GM12878 (cell line): ENCODE results near the gene GNA15. TPM values are rescaled to one million over a fixed set of nuclear protein-coding genes. Genes with fewer than 3 reads are reported as not detected.

Experiments
- BHLHE40 ChIP-seq, 2 experiments: fragments of 450-650 bp in 1 of 2; IDR thresholded peaks; 2 replicates each; pipeline ENCODE4 v1.6.1; 2011 to 2017; ENCODE audit warnings: low read depth in 2 of 2, borderline replicate concordance in 1 of 2, improper control_type of control experiment in 1 of 2, low read length in 1 of 2, mild to moderate bottlenecking in 1 of 2
- CUX1 ChIP-seq: IDR thresholded peaks from 2 replicates; pipeline ENCODE4 v1.6.1; 2012; ENCODE audit warnings: improper control_type of control experiment, low read depth, low read length; ENCODE audit not compliant: insufficient replicate concordance
- E4F1 ChIP-seq: fragments of 450-650 bp; IDR thresholded peaks from 2 replicates; pipeline ENCODE4 v1.6.1; 2018; ENCODE audit warnings: borderline replicate concordance, mild to moderate bottlenecking; ENCODE audit not compliant: partially characterized antibody
- EED ChIP-seq: sonication (generic); IDR thresholded peaks from 2 replicates; pipeline ENCODE4 v1.6.1; 2016; ENCODE audit warnings: antibody characterized with exemption, low read depth
- HDAC6 ChIP-seq: fragments of 200-600 bp; sonication (generic); IDR thresholded peaks from one replicate; pipeline ENCODE4 v1.8.0; 2017; ENCODE audit warnings: antibody characterized with exemption; ENCODE audit not compliant: unreplicated experiment
- KLF5 ChIP-seq: fragments of 450-650 bp; IDR thresholded peaks from 2 replicates; pipeline ENCODE4 v1.6.1; 2014; ENCODE audit warnings: mild to moderate bottlenecking; ENCODE audit not compliant: partially characterized antibody
- MEF2B ChIP-seq: fragments of 450-650 bp; IDR thresholded peaks from 2 replicates; pipeline ENCODE4 v1.6.1; 2018; ENCODE audit warnings: mild to moderate bottlenecking, moderate library complexity; ENCODE audit not compliant: partially characterized antibody, poor library complexity, severe bottlenecking
- MTA3 ChIP-seq: IDR thresholded peaks from 2 replicates; pipeline ENCODE4 v1.6.1; 2012; ENCODE audit warnings: low read length, inconsistent platforms, borderline replicate concordance
- MXI1 ChIP-seq: fragments of 150-350 bp; IDR thresholded peaks from 2 replicates; pipeline ENCODE4 v1.6.1; 2011; ENCODE audit warnings: low read depth, mild to moderate bottlenecking, inconsistent platforms, low read length, improper control_type of control experiment
- NFIC ChIP-seq: IDR thresholded peaks from 2 replicates; pipeline ENCODE4 v1.6.1; 2012; ENCODE audit warnings: low read depth, mild to moderate bottlenecking, inconsistent platforms, low read length, moderate library complexity
- NFYB ChIP-seq: IDR thresholded peaks from 2 replicates; pipeline ENCODE4 v1.6.1; 2011; ENCODE audit warnings: low read depth, mild to moderate bottlenecking, low read length, improper control_type of control experiment, moderate library complexity; ENCODE audit not compliant: insufficient read depth
- RAD51 ChIP-seq: fragments of 450-650 bp; IDR thresholded peaks from 2 replicates; pipeline ENCODE4 v1.6.1; 2016; ENCODE audit warnings: moderate library complexity, mild to moderate bottlenecking, inconsistent platforms
- RFX5 ChIP-seq: IDR thresholded peaks from 2 replicates; pipeline ENCODE4 v1.6.1; 2011; ENCODE audit warnings: low read depth, low read length, improper control_type of control experiment
- SMC3 ChIP-seq: IDR thresholded peaks from 2 replicates; pipeline ENCODE4 v1.6.1; 2011; ENCODE audit warnings: low read length, improper control_type of control experiment, borderline replicate concordance
- USF2 ChIP-seq: IDR thresholded peaks from 2 replicates; pipeline ENCODE4 v1.6.1; 2011; ENCODE audit warnings: low read depth, low read length, improper control_type of control experiment, borderline replicate concordance
- ZBTB4 ChIP-seq: fragments of 450-650 bp; formaldehyde crosslinking; IDR thresholded peaks from 2 replicates; pipeline ENCODE4 v1.4.0; 2022; ENCODE audit warnings: mild to moderate bottlenecking, moderate library complexity
- polyA plus RNA-seq, 11 experiments: library from polyadenylated mRNA; depleted of rRNA in 4 of 11; unstranded in 6 of 11; stranded (reverse) in 5 of 11; fragments of >200 nt; fragmentation: Nextera tagmentation in 4 of 11; fragmentation: Illumina TruSeq in 1 of 11; extraction: Ambion mirVana in 4 of 11; extraction: Trizol in 1 of 11; gene quantifications; 1 replicate in 1 of 11; 2 replicates in 10 of 11; pipeline versions ENCODE4 v1.2.1 to v1.2.3, GENCODE V29; 2011 to 2016; ENCODE audit warnings: inconsistent platforms in 2 of 11, missing spikeins in 2 of 11, low read depth in 1 of 11
- total RNA-seq, 4 experiments: library from RNA; depleted of rRNA in 3 of 4; stranded (reverse); fragments of >200 nt in 3 of 4; fragmentation: Illumina TruSeq in 1 of 4; extraction: Trizol in 1 of 4; gene quantifications; 2 replicates each; pipeline versions ENCODE4 v1.2.1 to v1.2.3, GENCODE V29; 2013 to 2021

Gene GNA15
- total and polyA plus RNA-seq, 10 of the 15 experiments (the other 5 are each of a cell fraction or from before 2014, with no cell fraction given), result 0.42 to 18.0 (median 9.4) TPM

GRCh38 chr19:3154957-3155736 is 19.3 kb downstream of the GNA15 start (continued):
- TF ChIP-seq NFIC, result peak; percentile 87; the same call in 1 of the 2 replicates
- no peak for TF ChIP-seq CUX1
- no peak for TF ChIP-seq KLF5
- TF ChIP-seq BHLHE40 (IDR thresholded peaks at IDR 0.05; ENCODE audit: borderline replicate concordance in 1 of 2, low read depth in 2 of 2, low read length in 1 of 2), result peak in 1 of 2 experiments; percentile 11; a peak in 1 of 4 replicates
- no peak for TF ChIP-seq RFX5
- TF ChIP-seq USF2, result no peak
- TF ChIP-seq HDAC6, result no peak
- peak; percentile 99 for TF ChIP-seq MEF2B
- no peak for TF ChIP-seq RAD51
- TF ChIP-seq MTA3, result no peak
- TF ChIP-seq EED, result peak; percentile 97
- no peak for TF ChIP-seq SMC3
- TF ChIP-seq E4F1, result no peak
- TF ChIP-seq MXI1, result no peak
- TF ChIP-seq ZBTB4 (CRISPR knock-in tag), result no peak
- TF ChIP-seq NFYB, result no peak
